ENCODE data around the gene ACE. TPM values are rescaled to one million over a fixed set of nuclear protein-coding genes. Genes with fewer than 3 reads are reported as not detected.

The ACE gene
- total and polyA plus RNA-seq, 4 donors, result 0.72 to 30.5 (median 11.3) TPM

- H3K4me3 ChIP-seq (ENCODE audit: low read length in 2 of 2), result no peak overlapping the region
- intact Hi-C loops (cut with DNase I), result no loop called here
- no peak overlapping the region for H3K27ac ChIP-seq (ENCODE audit: low read depth in 1 of 2, low read length in 2 of 2)
- no peaks in the 10 kb centered on the region for H3K27me3 ChIP-seq (ENCODE audit: control insufficient read depth in 1 of 2, insufficient read depth in 2 of 2, low read length in 1 of 2)
- no peaks in the 10 kb centered on the region for H3K9me3 ChIP-seq (ENCODE audit: control insufficient read depth, low read length)
- H3K36me3 ChIP-seq (ENCODE audit: control insufficient read depth in 1 of 2, insufficient read depth in 2 of 2, low read length in 1 of 2), result no peaks in the 10 kb centered on the region
- ATAC-seq (ENCODE audit: low FRiP score) (no peak), DNase-seq (peak in 1 of 2 donors; percentile 64)
- peaks cover 0 to 2% of the 10 kb centered on the region in 2 donors for H3K4me1 ChIP-seq (ENCODE audit: control insufficient read depth in 1 of 2, insufficient read depth in 2 of 2, low read length in 2 of 2)
- WGBS, 2 donors, result 88 to 89% methylated on average over 9 of the region's 9 CpGs
Measured at GRCh38 chr17:63546308-63547082, 69.6 kb downstream of the ACE start.

GRCh38 chr17:63547083-63547523 is 70.2 kb downstream of the ACE start:
- H3K27ac ChIP-seq (ENCODE audit: low read depth in 1 of 2, low read length in 2 of 2), result no peak overlapping the region
- H3K36me3 ChIP-seq (ENCODE audit: control insufficient read depth in 1 of 2, insufficient read depth in 2 of 2, low read length in 1 of 2), result no peaks in the 10 kb centered on the region
- intact Hi-C loops (cut with DNase I), result no loop called here
- H3K4me3 ChIP-seq (ENCODE audit: low read length in 2 of 2), result no peak overlapping the region
- H3K4me1 ChIP-seq (ENCODE audit: control insufficient read depth in 1 of 2, insufficient read depth in 2 of 2, low read length in 2 of 2), result peaks cover 0 to 2% of the 10 kb centered on the region in 2 donors
- H3K9me3 ChIP-seq (ENCODE audit: control insufficient read depth, low read length), result no peaks in the 10 kb centered on the region
- H3K27me3 ChIP-seq (ENCODE audit: control insufficient read depth in 1 of 2, insufficient read depth in 2 of 2, low read length in 1 of 2), result no peaks in the 10 kb centered on the region
- DNase-seq, result no peak
- 72 to 75% methylated on average over 5 of the region's 5 CpGs for WGBS, 2 donors
- ATAC-seq (ENCODE audit: low FRiP score), result no peak

Other genes starting within 250 kb of the ACE start
- gene CYB561, start 30.8 kb upstream of the ACE start, total RNA-seq, result 10 to 100 TPM; 13.2 to 31.6 TPM
- gene CYB561, start 30.8 kb upstream of the ACE start, polyA plus RNA-seq, result 10 to 100 TPM in 1 of 2 donors, 1 to 10 TPM in 1; 7.1 to 17.6 TPM
- not detected for gene KCNH6, start 46.3 kb downstream of the ACE start, total RNA-seq
- not detected for gene KCNH6, start 46.3 kb downstream of the ACE start, polyA plus RNA-seq
- gene DCAF7, start 73.4 kb downstream of the ACE start, total RNA-seq, result 10 to 100 TPM; 39.3 to 52.7 TPM
- gene DCAF7, start 73.4 kb downstream of the ACE start, polyA plus RNA-seq, result 10 to 100 TPM; 11.0 to 14.7 TPM
- 10 to 100 TPM; 10.8 to 11.0 TPM for gene TACO1, start 123.8 kb downstream of the ACE start, total RNA-seq
- gene TACO1, start 123.8 kb downstream of the ACE start, polyA plus RNA-seq, result 10 to 100 TPM; 13.1 to 17.5 TPM
- gene MAP3K3, start 145.4 kb downstream of the ACE start, total RNA-seq, result 10 to 100 TPM; 54.5 to 83.2 TPM
- gene MAP3K3, start 145.4 kb downstream of the ACE start, polyA plus RNA-seq, result 10 to 100 TPM; 16.2 to 40.4 TPM
- 10 to 100 TPM; 15.6 to 23.1 TPM for gene LIMD2, start 223.1 kb downstream of the ACE start, total RNA-seq
- gene LIMD2, start 223.1 kb downstream of the ACE start, polyA plus RNA-seq, result 10 to 100 TPM; 20.8 to 23.1 TPM